OCI-LY3 (cell line): ENCODE data around the gene SRRM5.

Experiments
- H2AFZ ChIP-seq: fragments of 200-600, 300-600 bp; shearing (Covaris generic); 2 replicates; pipeline ENCODE4 v1.6.0; 2014; ENCODE audit warnings: antibody characterized with exemption, low read depth, low read length
- H3K27ac ChIP-seq: fragments of 200-600, 300-600 bp; sonication (generic); 2 replicates; pipeline ENCODE4 v1.5.1; 2014; ENCODE audit warnings: mild to moderate bottlenecking, low read length, moderate library complexity, mixed read lengths
- H3K27me3 ChIP-seq: fragments of 200-600, 300-600 bp; sonication (generic); 2 replicates; pipeline ENCODE4 v1.6.1; 2014; ENCODE audit warnings: low read depth, low read length, mixed read lengths
- H3K36me3 ChIP-seq: fragments of 200-600, 300-600 bp; sonication (generic); replicated peaks from 2 replicates; pipeline ENCODE3; 2014; ENCODE audit warnings: low read depth, low read length, mixed read lengths
- H3K4me1 ChIP-seq: fragments of 300-600, 200-600 bp; sonication (generic); 2 replicates; pipeline ENCODE4 v1.6.1; 2014; ENCODE audit warnings: low read length, mixed read lengths
- H3K4me2 ChIP-seq: fragments of 200-600, 300-600 bp; sonication (generic); 2 replicates; pipeline ENCODE4 v1.6.1; 2014; ENCODE audit warnings: low read length, mixed read lengths
- H3K4me3 ChIP-seq: fragments of 300-600, 200-600 bp; sonication (generic); 2 replicates; pipeline ENCODE4 v1.5.1; 2014; ENCODE audit warnings: antibody characterized with exemption, mild to moderate bottlenecking, low read length, moderate library complexity
- H3K79me2 ChIP-seq: fragments of 300-600, 200-600 bp; shearing (Covaris generic); 2 replicates; pipeline ENCODE4 v1.6.1; 2014; ENCODE audit warnings: mild to moderate bottlenecking, low read length, mixed read lengths
- H3K9ac ChIP-seq: fragments of 300-600, 200-600 bp; shearing (Covaris generic); 2 replicates; pipeline ENCODE4 v1.6.0; 2014; ENCODE audit warnings: mild to moderate bottlenecking, low read length, moderate library complexity
- H3K9me3 ChIP-seq: fragments of 200-600, 300-600 bp; shearing (Covaris generic); 2 replicates; pipeline ENCODE4 v1.6.1; 2014; ENCODE audit warnings: low read length, mixed read lengths; ENCODE audit not compliant: insufficient read depth
- H4K20me1 ChIP-seq: fragments of 200-600, 300-600 bp; sonication (generic); 2 replicates; pipeline ENCODE4 v1.6.1; 2016; ENCODE audit warnings: low read length, mixed read lengths; ENCODE audit not compliant: insufficient read depth
- CTCF ChIP-seq: fragments of 200-600, 300-600 bp; sonication (generic); IDR thresholded peaks from 2 replicates; pipeline ENCODE4 v1.5.1; 2014; ENCODE audit warnings: antibody characterized with exemption, low read length, low read depth
- EZH2phosphoT487 ChIP-seq: fragments of 200-600 bp; shearing (Covaris generic); IDR thresholded peaks from 2 replicates; pipeline ENCODE4 v1.6.1; 2018; ENCODE audit warnings: antibody characterized with exemption, mixed run types, low read depth

The SRRM5 gene

DNA sequence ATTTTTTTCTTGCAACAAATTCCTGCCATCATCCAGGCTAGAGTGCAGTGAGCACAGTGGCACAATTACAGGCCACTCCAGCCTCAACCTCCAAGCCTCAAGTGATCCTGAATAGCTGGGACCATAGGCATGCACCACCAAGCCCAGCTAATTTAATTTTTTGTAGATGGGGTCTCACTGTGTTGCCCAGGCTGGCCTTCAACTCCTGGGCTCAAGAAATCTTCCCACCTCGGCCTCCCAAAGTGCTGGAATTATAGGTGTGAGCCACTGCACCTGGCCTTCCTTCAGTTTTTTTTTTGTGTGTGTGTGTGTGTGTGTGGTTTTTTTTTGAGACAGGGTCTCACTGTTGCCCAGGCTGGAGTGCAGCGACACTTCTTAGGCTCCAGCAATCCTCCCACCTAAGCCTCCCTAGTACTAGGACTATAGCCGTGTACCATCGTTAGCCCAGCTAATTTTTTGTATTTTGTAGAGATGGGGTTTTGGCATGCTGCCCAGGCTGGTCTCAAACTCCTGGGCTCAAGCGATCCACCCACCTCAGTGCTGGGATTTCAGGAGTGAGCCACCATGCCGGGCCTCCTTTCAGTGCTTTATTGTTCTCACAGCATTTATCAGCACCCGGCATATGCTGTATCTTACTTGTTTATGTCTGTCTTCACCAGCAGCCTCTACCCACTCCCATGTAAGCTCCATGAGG, 5.9 kb upstream of the SRRM5 start:
- H3K4me1 ChIP-seq, result no peaks in the 10 kb centered on the region
- H3K79me2 ChIP-seq, result no peaks in the 10 kb centered on the region
- H3K4me2 ChIP-seq, result no peak overlapping the region
- no peak overlapping the region for H3K4me3 ChIP-seq
- no peaks in the 10 kb centered on the region for H4K20me1 ChIP-seq
- H3K27me3 ChIP-seq, result no peaks in the 10 kb centered on the region
- no peaks in the 10 kb centered on the region for H3K9me3 ChIP-seq
- H2AFZ ChIP-seq, result no peak overlapping the region
- H3K9ac ChIP-seq, result no peak overlapping the region
- no peak overlapping the region for H3K27ac ChIP-seq
- peaks cover 11% of the 10 kb centered on the region for H3K36me3 ChIP-seq
- no peak for TF ChIP-seq EZH2phosphoT487
- no peak for TF ChIP-seq CTCF

DNA sequence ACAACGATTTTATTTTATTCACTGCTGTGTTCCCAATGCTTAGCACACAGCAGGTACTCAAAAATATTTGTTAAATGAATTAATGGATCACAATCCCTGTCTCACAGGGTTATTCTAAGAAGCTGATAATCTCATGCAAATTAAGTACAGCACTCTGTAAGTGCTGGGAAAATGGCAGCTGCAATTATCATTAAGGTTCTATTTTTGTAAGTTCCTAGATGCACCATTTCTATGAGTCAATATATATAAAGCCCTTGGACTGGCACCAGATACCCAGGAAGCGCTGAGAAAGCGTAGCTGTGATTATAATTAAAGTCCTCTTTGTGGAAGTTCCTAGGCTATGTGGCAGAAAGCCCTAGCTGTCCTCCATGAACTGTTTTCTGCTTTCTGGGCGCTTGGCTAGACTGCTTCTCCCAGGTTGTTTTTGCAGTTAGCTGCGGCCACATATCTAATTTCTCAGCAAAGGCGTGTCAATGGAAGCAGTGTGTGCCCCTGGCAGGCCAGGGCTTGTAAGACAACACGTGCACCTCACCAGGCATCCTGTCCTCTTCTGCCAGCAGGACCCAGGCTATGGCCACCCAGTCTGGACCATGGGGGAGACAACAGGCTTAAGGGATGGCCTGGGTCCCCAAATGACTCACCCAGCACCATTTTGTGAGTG, 5.2 kb upstream of the SRRM5 start:
- Histone ChIP-seq H3K9me3 (no peaks in the 10 kb centered on the region), H3K36me3 (peaks cover 5% of the 10 kb centered on the region), H3K4me2 (no peak overlapping the region), H3K4me3 (no peak overlapping the region), H3K79me2 (no peaks in the 10 kb centered on the region), H4K20me1 (no peaks in the 10 kb centered on the region), H3K4me1 (no peaks in the 10 kb centered on the region), H2AFZ (no peak overlapping the region), H3K27ac (no peak overlapping the region), H3K9ac (no peak overlapping the region), H3K27me3 (no peaks in the 10 kb centered on the region)
- TF ChIP-seq CTCF, result no peak
- TF ChIP-seq EZH2phosphoT487, result no peak

DNA sequence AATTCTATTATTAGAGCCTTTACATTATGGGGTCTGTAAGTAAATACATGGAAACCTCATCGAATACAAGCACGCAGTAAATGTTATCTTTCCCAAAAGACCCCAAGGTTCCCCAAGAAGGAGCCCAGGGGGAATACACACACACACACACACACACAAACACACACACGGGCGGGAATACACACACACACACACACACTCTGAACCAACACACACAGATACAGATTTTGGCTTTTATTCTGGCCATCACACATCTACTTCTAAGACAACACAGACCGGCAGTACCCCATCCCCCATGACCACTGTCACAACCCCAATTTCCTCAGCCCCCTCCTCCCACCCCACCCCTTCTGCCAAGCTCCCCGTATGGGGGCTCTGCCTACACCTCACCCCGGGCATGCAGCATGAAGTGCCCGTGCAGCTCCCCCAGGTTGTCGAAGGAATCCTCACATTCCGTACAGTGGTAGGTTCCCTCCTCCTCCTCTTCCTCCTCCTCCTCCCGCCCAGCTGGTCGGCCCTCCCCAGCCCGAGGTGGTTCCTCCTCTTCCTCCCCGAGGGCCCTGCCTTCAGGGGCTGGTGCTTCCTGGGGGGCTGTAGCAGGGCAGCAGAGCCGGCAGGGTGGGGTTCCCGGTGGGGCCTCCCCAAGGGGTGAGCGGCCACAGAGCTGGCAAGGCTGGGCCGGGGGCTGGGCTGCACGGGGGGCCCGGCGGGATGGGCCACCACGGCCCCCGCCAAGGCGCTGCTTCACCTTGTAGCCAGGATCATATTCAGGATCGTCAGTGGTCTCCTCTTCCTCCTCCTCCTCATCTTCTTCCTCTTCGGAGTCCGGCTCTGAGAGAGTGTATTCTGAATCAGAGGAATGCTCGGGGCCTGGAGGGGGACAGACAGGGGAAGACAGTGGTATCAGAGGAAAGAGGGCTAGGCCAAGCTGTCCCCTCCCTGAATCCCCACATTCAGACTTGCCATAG, 4.4 kb upstream of the SRRM5 start:
- Histone ChIP-seq H3K4me2 (no peak overlapping the region), H3K36me3 (peaks cover 9% of the 10 kb centered on the region), H3K27ac (no peak overlapping the region), H3K4me1 (no peaks in the 10 kb centered on the region), H3K79me2 (no peaks in the 10 kb centered on the region), H3K9me3 (no peaks in the 10 kb centered on the region), H3K9ac (no peak overlapping the region), H4K20me1 (no peaks in the 10 kb centered on the region), H3K4me3 (no peak overlapping the region), H2AFZ (no peak overlapping the region), H3K27me3 (no peaks in the 10 kb centered on the region)
- TF ChIP-seq EZH2phosphoT487 (no peak), CTCF (no peak)

DNA sequence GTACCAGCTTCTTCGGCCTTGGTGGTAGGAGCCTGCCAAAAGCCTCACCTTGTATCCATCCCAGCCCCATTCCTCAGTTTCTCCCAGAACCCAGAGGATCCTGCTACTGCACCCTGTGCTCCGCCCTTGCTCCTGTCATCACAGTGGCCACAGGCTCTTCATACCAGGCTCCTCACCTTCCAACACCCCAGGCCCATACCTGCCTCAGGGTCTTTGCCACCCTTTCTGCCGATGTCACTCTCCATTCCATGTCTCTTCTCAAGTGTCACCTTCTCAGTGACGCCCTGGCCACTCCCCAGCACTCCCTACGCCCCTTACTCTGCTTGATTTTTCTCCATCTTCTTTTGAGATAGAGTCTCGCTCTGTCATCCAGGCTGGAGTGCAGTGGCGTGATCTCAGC, 2.0 kb upstream of the SRRM5 start:
- peaks cover 14% of the 10 kb centered on the region for H3K36me3 ChIP-seq

More for the DNA sequence above, 2.0 kb upstream of the SRRM5 start:
- Histone ChIP-seq H4K20me1 (no peaks in the 10 kb centered on the region), H3K4me1 (no peaks in the 10 kb centered on the region), H3K27me3 (no peaks in the 10 kb centered on the region), H3K79me2 (no peaks in the 10 kb centered on the region), H3K27ac (no peak overlapping the region), H3K4me2 (no peak overlapping the region), H3K4me3 (no peak overlapping the region), H3K9me3 (no peaks in the 10 kb centered on the region), H3K9ac (no peak overlapping the region), H2AFZ (no peak overlapping the region)
- TF ChIP-seq EZH2phosphoT487, result no peak
- TF ChIP-seq CTCF, result no peak
